ENCODE data around the gene GALNT17. TPM values are rescaled to one million over a fixed set of nuclear protein-coding genes. Genes with fewer than 3 reads are reported as not detected.

Gene GALNT17
- total RNA-seq, 2 donors from 2014 or later, result not detected

- no peaks in the 10 kb centered on the region for H3K9me3 ChIP-seq (ENCODE audit: control insufficient read depth, low read length, poor library complexity, severe bottlenecking)
- no peak overlapping the region for H3K4me3 Mint-ChIP-seq
- no peak for ATAC-seq
- DNase-seq, result no peak
- no peaks in the 10 kb centered on the region for H3K27me3 Mint-ChIP-seq
- no peak overlapping the region for H3K27ac Mint-ChIP-seq
- no peaks in the 10 kb centered on the region for H3K4me1 Mint-ChIP-seq
- H3K36me3 Mint-ChIP-seq (ENCODE audit: low read depth), result no peaks in the 10 kb centered on the region
Observed at GRCh38 chr7:71739520-71740173, 607.7 kb downstream of the GALNT17 start.

DNA sequence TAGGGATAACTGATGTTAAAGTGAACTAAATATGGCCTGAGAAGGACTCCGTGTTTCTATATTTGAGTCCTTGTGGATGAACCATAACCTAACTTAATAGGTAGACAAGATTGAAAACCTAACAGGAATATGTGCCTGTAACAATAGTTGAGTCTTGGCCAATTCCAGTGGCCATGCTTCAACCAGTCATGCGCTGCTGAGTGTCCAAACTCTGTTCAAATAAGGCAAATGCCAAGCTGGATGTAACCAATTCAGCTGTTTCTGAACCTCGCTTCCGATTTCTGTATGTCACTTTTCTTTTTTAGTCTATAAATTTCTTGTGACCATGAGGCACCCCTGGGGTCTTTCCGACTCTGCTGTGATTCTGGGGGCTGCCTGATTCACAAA, 608.2 kb downstream of the GALNT17 start:
- Mint-ChIP-seq H3K36me3 (ENCODE audit: low read depth) (no peaks in the 10 kb centered on the region), H3K4me1 (no peaks in the 10 kb centered on the region), H3K27me3 (no peaks in the 10 kb centered on the region)

GRCh38 chr7:71746006-71746405, 614.1 kb downstream of the GALNT17 start:
- DNase-seq (no peak), ATAC-seq (no peak)
- Mint-ChIP-seq H3K4me3 (no peak overlapping the region), H3K36me3 (ENCODE audit: low read depth) (no peaks in the 10 kb centered on the region), H3K4me1 (no peaks in the 10 kb centered on the region), H3K27ac (no peak overlapping the region), H3K27me3 (no peaks in the 10 kb centered on the region)
- H3K9me3 ChIP-seq (ENCODE audit: control insufficient read depth, low read length, poor library complexity, severe bottlenecking), result no peaks in the 10 kb centered on the region

More for the DNA sequence above, 608.2 kb downstream of the GALNT17 start:
- no peaks in the 10 kb centered on the region for H3K9me3 ChIP-seq (ENCODE audit: control insufficient read depth, low read length, poor library complexity, severe bottlenecking)
- ATAC-seq (no peak), DNase-seq (no peak)
- Mint-ChIP-seq H3K4me3 (no peak overlapping the region), H3K27ac (no peak overlapping the region)

DNA sequence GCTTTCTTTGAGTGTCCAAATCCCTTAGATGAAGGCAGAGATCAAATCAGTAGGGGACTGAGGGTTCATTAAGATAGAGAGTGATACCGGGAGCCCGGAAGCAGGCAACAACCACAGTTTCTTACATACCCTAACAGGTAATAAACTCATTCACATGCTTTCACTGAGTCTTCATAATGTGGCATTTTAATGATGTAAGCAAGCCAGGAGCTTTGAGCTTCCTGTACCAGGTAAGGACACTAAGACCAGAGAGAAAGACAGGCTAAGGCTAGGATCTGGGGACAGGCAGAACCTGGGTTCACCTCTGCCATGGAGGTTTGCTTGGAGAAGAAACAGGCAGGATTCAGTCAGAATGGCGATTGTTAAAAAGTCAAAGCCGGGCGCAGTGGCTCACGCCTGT, 618.3 kb downstream of the GALNT17 start:
- no peaks in the 10 kb centered on the region for H3K4me1 Mint-ChIP-seq
- H3K36me3 Mint-ChIP-seq (ENCODE audit: low read depth), result no peaks in the 10 kb centered on the region
- H3K4me3 Mint-ChIP-seq, result no peak overlapping the region
- DNase-seq, result no peak
- no peak for ATAC-seq
- H3K9me3 ChIP-seq (ENCODE audit: control insufficient read depth, low read length, poor library complexity, severe bottlenecking), result no peaks in the 10 kb centered on the region
- no peak overlapping the region for H3K27ac Mint-ChIP-seq
- peaks cover 7% of the 10 kb centered on the region for H3K27me3 Mint-ChIP-seq

- no peak overlapping the region for H3K27ac Mint-ChIP-seq
- no peaks in the 10 kb centered on the region for H3K9me3 ChIP-seq (ENCODE audit: control insufficient read depth, low read length, poor library complexity, severe bottlenecking)
- H3K4me3 Mint-ChIP-seq, result no peak overlapping the region
- no peaks in the 10 kb centered on the region for H3K4me1 Mint-ChIP-seq
- H3K27me3 Mint-ChIP-seq, result peaks cover 7% of the 10 kb centered on the region
- no peak for ATAC-seq
- H3K36me3 Mint-ChIP-seq (ENCODE audit: low read depth), result no peaks in the 10 kb centered on the region
- DNase-seq, result peak in 1 of 3 donors; percentile 18
Observed at GRCh38 chr7:71752171-71752935, 620.4 kb downstream of the GALNT17 start.

GRCh38 chr7:71753236-71753635, 621.3 kb downstream of the GALNT17 start:
- H3K36me3 Mint-ChIP-seq (ENCODE audit: low read depth), result no peaks in the 10 kb centered on the region
- DNase-seq (no peak), ATAC-seq (no peak)
- H3K27me3 Mint-ChIP-seq, result peaks cover 7% of the 10 kb centered on the region
- no peaks in the 10 kb centered on the region for H3K9me3 ChIP-seq (ENCODE audit: control insufficient read depth, low read length, poor library complexity, severe bottlenecking)
- no peaks in the 10 kb centered on the region for H3K4me1 Mint-ChIP-seq
- no peak overlapping the region for H3K27ac Mint-ChIP-seq
- no peak overlapping the region for H3K4me3 Mint-ChIP-seq

DNA sequence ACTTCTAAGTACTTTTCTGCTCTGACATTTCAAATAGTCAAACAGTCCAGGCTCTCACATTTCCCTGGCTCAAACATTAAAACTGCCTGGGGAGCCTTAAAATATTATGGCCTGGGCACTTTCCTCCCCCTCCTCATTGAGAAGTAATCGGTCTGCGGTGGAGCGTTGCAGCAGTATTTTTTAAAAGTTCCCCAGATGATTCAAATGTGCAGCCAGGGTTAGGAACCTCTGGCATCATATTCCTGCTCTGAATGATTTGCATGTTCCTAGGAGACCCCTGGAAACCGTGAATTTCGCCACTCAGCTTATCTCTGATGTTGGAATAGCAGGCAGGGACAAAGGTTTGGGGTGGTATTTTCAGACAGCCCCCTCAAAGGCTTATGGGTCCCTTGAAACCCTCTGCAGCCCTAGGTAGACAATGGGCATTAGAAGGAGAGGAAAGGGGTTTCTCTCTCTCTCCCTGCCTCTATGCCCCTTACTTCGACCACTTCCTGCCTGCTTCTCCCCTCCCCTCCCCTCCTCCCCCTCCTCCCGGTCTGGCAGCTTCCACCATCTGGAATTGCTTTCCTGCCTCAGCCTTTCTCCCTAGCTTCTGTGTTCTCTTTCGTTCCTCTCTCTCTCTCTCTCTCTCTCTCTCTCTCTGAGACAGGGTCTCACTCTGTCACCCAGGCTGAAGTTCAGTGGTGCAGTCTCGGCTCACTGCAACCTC, 622.2 kb downstream of the GALNT17 start:
- Mint-ChIP-seq H3K4me3 (no peak overlapping the region), H3K27ac (no peak overlapping the region), H3K27me3 (peaks cover 7% of the 10 kb centered on the region), H3K36me3 (ENCODE audit: low read depth) (no peaks in the 10 kb centered on the region), H3K4me1 (no peaks in the 10 kb centered on the region)
- no peak for ATAC-seq
- no peak for DNase-seq
- no peaks in the 10 kb centered on the region for H3K9me3 ChIP-seq (ENCODE audit: control insufficient read depth, low read length, poor library complexity, severe bottlenecking)

DNA sequence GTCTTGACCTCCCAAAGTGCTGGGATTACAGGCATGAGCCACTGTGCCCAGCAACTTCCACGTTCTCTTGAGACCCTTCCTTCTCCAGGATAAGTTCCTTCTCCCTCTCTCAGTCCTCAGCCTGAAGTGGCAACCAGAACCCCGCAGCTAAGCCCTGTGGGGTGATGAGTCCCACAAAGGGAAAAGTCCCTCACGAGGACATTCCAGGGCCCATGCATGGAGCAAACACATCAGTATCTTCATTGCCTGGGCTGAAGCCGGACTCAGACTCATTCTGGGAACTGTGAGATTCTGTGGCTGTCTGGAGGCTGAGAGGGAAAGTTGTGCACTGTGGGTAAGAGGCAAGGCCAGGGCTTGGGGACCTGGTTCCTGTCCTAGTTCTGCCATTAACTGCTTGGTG, 622.9 kb downstream of the GALNT17 start:
- DNase-seq (no peak), ATAC-seq (no peak)
- Mint-ChIP-seq H3K27me3 (peaks cover 7% of the 10 kb centered on the region), H3K4me3 (no peak overlapping the region), H3K36me3 (ENCODE audit: low read depth) (no peaks in the 10 kb centered on the region), H3K4me1 (no peaks in the 10 kb centered on the region), H3K27ac (no peak overlapping the region)
- H3K9me3 ChIP-seq (ENCODE audit: control insufficient read depth, low read length, poor library complexity, severe bottlenecking), result no peaks in the 10 kb centered on the region

GRCh38 chr7:71761336-71761735, 629.4 kb downstream of the GALNT17 start:
- ATAC-seq (no peak), DNase-seq (no peak)
- Mint-ChIP-seq H3K27ac (no peak overlapping the region), H3K4me1 (no peaks in the 10 kb centered on the region), H3K27me3 (no peaks in the 10 kb centered on the region), H3K4me3 (no peak overlapping the region), H3K36me3 (ENCODE audit: low read depth) (no peaks in the 10 kb centered on the region)
- no peaks in the 10 kb centered on the region for H3K9me3 ChIP-seq (ENCODE audit: control insufficient read depth, low read length, poor library complexity, severe bottlenecking)
